Upper lobe of left lung (tissue), 6 donors: Measurements from ENCODE around the gene SPATA13. TPM values are rescaled to one million over a fixed set of nuclear protein-coding genes. Genes with fewer than 3 reads are reported as not detected.
A peak's percentile ranks its signal among the peaks of the same experiment; 100 is the strongest.

Experiments
- ATAC-seq, 2 donors: fragments of 200-7000 bp; cut with Tn5 transposase; one replicate each; pipeline ENCODE4 v1.9.1; 2022; ENCODE audit warnings: mild to moderate bottlenecking in 2 of 2, moderate library complexity in 2 of 2; ENCODE audit not compliant: low FRiP score in 2 of 2
- DNase-seq, 2 donors: peaks; one replicate each; pipeline ENCODE4 v3.0.0-alpha.2; 2019 to 2020
- H3K27ac ChIP-seq, 4 donors: fragments of 200-600 bp; sonication (generic); one replicate each; pipeline ENCODE4 v1.5.1; 2016 to 2019
- H3K27me3 ChIP-seq, 4 donors: fragments of 200-600 bp; sonication (generic); one replicate each; pipeline ENCODE4 v1.5.1; 2017 to 2019
- H3K36me3 ChIP-seq, 4 donors: fragments of 200-600 bp; sonication (generic); one replicate each; pipeline ENCODE4 v1.5.1; 2016 to 2019
- H3K4me1 ChIP-seq, 4 donors: fragments of 200-600 bp; sonication (generic); one replicate each; pipeline ENCODE4 v1.5.1; 2018 to 2019
- H3K4me3 ChIP-seq, 4 donors: fragments of 200-600 bp; sonication (generic); one replicate each; pipeline ENCODE4 v1.5.1; 2017 to 2019; ENCODE audit warnings: mild to moderate bottlenecking in 2 of 4, moderate library complexity in 1 of 4
- H3K9me3 ChIP-seq, 4 donors: fragments of 200-600 bp; sonication (generic); one replicate each; pipeline ENCODE4 v1.5.1; 2018 to 2019
- EP300 ChIP-seq, 4 donors: sonication (generic); formaldehyde crosslinking; IDR thresholded peaks; one replicate each; pipeline ENCODE4 v1.5.1; 2017; ENCODE audit warnings: antibody characterized with exemption in 4 of 4, control low read depth in 2 of 4
- POLR2A ChIP-seq, 4 donors: fragments of 450-650 bp; IDR thresholded peaks; one replicate each; pipeline ENCODE4 v1.5.1; 2016 to 2017; ENCODE audit warnings: antibody characterized with exemption in 4 of 4, mild to moderate bottlenecking in 2 of 4
- POLR2AphosphoS5 ChIP-seq, 2 donors: sonication (generic); formaldehyde crosslinking; IDR thresholded peaks; one replicate each; pipeline ENCODE4 v1.5.1; 2017; ENCODE audit warnings: antibody characterized with exemption in 2 of 2
- WGBS, 2 donors: methylation state at CpG; one replicate each; pipeline ENCODE4 v1.1.5; 2017 to 2018; 5-methylcytosine and 5-hydroxymethylcytosine counted together
- total RNA-seq, 6 donors: library from RNA; depleted of rRNA in 4 of 6; stranded (reverse); fragments of >200 nt in 4 of 6; gene quantifications; one replicate each; pipeline versions ENCODE4 v1.1.0 to v1.2.1, GENCODE V29; 2016 to 2021
- TF ChIP-seq, protein P1 (sequence below), 6 experiments: fragments of 450-650 bp in 4 of 6; fragments of 200-600 bp in 2 of 6; sonication (generic) in 2 of 6; IDR thresholded peaks; one replicate each; pipeline ENCODE4 v1.5.1; 2016 to 2019; ENCODE audit warnings: antibody characterized with exemption in 6 of 6
- donor health status: DM: no; HTN: no; CAD: no; lungs with moderate emphysema.
- donor health status: DM: no; HTN: yes; CAD: no; lungs with severe emphysema.

SPATA13 gene
- total RNA-seq, 6 donors from 2014 or later: 31.2 to 77.5 (median 49.2) TPM

GRCh38 chr13:24299488-24300114, 139.1 kb downstream of the SPATA13 start:
- Histone ChIP-seq H3K4me1 (no peaks in the 10 kb centered on the region), H3K27me3 (no peaks in the 10 kb centered on the region), H3K4me3 (no peak overlapping the region), H3K27ac (no peak overlapping the region), H3K36me3 (peaks cover 33 to 100% (median 85%) of the 10 kb centered on the region in 4 donors), H3K9me3 (no peaks in the 10 kb centered on the region)
- ATAC-seq (peak in 1 of 2 donors; percentile 53), DNase-seq (no peak)
- 93 to 94% methylated on average over 16 of the region's 16 CpGs for WGBS, 2 donors
- TF ChIP-seq EP300 (IDR thresholded peaks at IDR 0.05): no peak
- no peak for TF ChIP-seq POLR2A (IDR thresholded peaks at IDR 0.05)
- TF ChIP-seq, protein P1, sequence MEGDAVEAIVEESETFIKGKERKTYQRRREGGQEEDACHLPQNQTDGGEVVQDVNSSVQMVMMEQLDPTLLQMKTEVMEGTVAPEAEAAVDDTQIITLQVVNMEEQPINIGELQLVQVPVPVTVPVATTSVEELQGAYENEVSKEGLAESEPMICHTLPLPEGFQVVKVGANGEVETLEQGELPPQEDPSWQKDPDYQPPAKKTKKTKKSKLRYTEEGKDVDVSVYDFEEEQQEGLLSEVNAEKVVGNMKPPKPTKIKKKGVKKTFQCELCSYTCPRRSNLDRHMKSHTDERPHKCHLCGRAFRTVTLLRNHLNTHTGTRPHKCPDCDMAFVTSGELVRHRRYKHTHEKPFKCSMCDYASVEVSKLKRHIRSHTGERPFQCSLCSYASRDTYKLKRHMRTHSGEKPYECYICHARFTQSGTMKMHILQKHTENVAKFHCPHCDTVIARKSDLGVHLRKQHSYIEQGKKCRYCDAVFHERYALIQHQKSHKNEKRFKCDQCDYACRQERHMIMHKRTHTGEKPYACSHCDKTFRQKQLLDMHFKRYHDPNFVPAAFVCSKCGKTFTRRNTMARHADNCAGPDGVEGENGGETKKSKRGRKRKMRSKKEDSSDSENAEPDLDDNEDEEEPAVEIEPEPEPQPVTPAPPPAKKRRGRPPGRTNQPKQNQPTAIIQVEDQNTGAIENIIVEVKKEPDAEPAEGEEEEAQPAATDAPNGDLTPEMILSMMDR (IDR thresholded peaks at IDR 0.05): no peak
- no peak for TF ChIP-seq POLR2AphosphoS5 (IDR thresholded peaks at IDR 0.05)

GRCh38 chr13:24301434-24301833, 140.9 kb downstream of the SPATA13 start:
- TF ChIP-seq EP300 (IDR thresholded peaks at IDR 0.05) (no peak), POLR2A (IDR thresholded peaks at IDR 0.05) (no peak), POLR2AphosphoS5 (IDR thresholded peaks at IDR 0.05) (no peak)
- TF ChIP-seq, protein P1 (IDR thresholded peaks at IDR 0.05): no peak
- Histone ChIP-seq H3K27me3 (no peaks in the 10 kb centered on the region), H3K4me3 (no peak overlapping the region), H3K36me3 (peaks cover 31 to 96% (median 74%) of the 10 kb centered on the region in 4 donors), H3K27ac (no peak overlapping the region), H3K4me1 (peaks cover 0 to 10% (median 1%) of the 10 kb centered on the region in 4 donors), H3K9me3 (no peaks in the 10 kb centered on the region)
- no peak for DNase-seq
- ATAC-seq: no peak
- WGBS, 2 donors: 80 to 82% methylated on average over 12 of the region's 12 CpGs

- Histone ChIP-seq H3K27me3 (no peaks in the 10 kb centered on the region), H3K27ac (no peak overlapping the region), H3K4me3 (no peak overlapping the region), H3K4me1 (peaks cover 0 to 10% (median 4%) of the 10 kb centered on the region in 4 donors), H3K36me3 (peaks cover 31 to 91% (median 72%) of the 10 kb centered on the region in 4 donors), H3K9me3 (no peaks in the 10 kb centered on the region)
- DNase-seq (no peak), ATAC-seq (no peak)
- 88 to 96% methylated on average over 7 of the region's 7 CpGs for WGBS, 2 donors
- TF ChIP-seq, protein P1 (IDR thresholded peaks at IDR 0.05): no peak
- TF ChIP-seq EP300 (IDR thresholded peaks at IDR 0.05): no peak
- TF ChIP-seq POLR2AphosphoS5 (IDR thresholded peaks at IDR 0.05): no peak
- no peak for TF ChIP-seq POLR2A (IDR thresholded peaks at IDR 0.05)
Measured at GRCh38 chr13:24301911-24302310, 141.4 kb downstream of the SPATA13 start.

DNA sequence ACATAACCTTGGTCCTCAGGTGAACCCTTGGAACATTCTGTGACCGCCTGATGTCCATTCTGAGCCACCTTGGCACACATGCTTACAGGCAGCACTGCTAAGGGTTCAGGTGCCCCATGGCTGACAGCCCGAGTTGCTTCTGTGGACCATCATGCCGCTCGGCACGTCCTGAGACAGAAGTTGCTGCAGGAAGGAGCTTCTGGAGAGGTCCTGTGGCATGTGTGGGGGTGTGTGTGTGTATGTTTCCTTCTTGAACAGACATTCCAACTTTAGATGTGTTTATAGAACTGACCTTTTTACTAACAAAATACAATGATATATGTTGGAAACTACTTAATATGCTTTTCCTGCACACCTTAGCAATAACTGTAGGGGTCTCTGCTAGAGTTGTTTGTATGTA, 144.1 kb downstream of the SPATA13 start:
- no peak for TF ChIP-seq POLR2A (IDR thresholded peaks at IDR 0.05)
- no peak for TF ChIP-seq EP300 (IDR thresholded peaks at IDR 0.05)
- TF ChIP-seq POLR2AphosphoS5 (IDR thresholded peaks at IDR 0.05): no peak
- TF ChIP-seq, protein P1 (IDR thresholded peaks at IDR 0.05): no peak
- Histone ChIP-seq H3K4me3 (no peak overlapping the region), H3K4me1 (peaks cover 0 to 16% (median 11%) of the 10 kb centered on the region in 4 donors), H3K36me3 (peaks cover 6 to 64% (median 45%) of the 10 kb centered on the region in 4 donors), H3K9me3 (no peaks in the 10 kb centered on the region), H3K27ac (no peak overlapping the region), H3K27me3 (no peaks in the 10 kb centered on the region)
- DNase-seq (no peak), ATAC-seq (no peak)
- WGBS, 2 donors: 82% methylated on average over 5 of the region's 5 CpGs; no CpG with 5 or more reads in 1 of the 2 donors

GRCh38 chr13:24306632-24307031, 146.1 kb downstream of the SPATA13 start:
- ATAC-seq: no peak
- TF ChIP-seq, protein P1 (IDR thresholded peaks at IDR 0.05): no peak
- TF ChIP-seq POLR2A (IDR thresholded peaks at IDR 0.05) (no peak), POLR2AphosphoS5 (IDR thresholded peaks at IDR 0.05) (no peak), EP300 (IDR thresholded peaks at IDR 0.05) (no peak)
- Histone ChIP-seq H3K4me3 (no peak overlapping the region), H3K27me3 (no peaks in the 10 kb centered on the region), H3K4me1 (peaks cover 0 to 16% (median 11%) of the 10 kb centered on the region in 4 donors), H3K27ac (no peak overlapping the region), H3K9me3 (no peaks in the 10 kb centered on the region), H3K36me3 (peaks cover 0 to 44% (median 28%) of the 10 kb centered on the region in 4 donors)
- 67 to 74% methylated on average over 1 of the region's 1 CpG for WGBS, 2 donors
- DNase-seq: no peak
